Measurements from ENCODE around the gene IGSF9B.

DNA sequence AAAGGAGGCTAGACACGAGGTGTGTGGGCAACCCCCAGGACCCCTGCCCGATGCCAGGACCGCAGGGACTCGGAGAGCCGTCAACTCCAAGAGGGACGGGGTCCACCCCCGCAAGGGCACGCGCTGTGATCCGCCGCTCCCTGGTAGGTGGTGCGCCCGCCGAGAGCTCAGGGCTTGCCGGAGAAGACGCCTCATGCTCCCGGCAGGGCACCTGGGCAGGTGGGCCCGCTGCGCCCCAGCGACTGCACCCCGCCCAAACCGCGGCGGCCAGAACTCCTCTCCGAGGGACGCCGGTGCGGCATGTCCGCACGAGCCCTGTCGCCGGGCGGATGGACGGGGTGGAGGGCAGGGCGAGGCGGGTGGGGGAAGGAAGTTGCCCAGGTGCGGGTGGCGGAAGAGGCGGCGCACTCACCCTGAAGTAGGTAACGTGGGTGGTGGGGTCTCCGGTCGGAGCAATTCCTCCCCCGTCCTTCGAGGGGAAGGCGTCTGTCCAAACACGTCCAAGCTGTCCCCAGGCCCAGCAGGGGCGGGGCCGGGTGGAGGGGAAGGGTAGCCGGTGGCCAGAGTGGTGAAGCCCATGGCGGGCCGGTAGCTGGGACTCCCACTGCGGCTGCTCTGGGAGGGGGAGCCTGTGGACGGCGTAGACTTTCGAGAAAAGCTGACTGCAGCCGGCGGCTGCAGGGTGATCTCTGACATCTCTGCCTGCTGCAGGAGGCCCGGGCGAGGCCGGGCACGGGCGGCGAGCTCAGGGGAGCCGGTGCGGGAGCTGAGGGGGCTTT, 37.2 kb downstream of the IGSF9B start:
- TF ChIP-seq, protein P1, sequence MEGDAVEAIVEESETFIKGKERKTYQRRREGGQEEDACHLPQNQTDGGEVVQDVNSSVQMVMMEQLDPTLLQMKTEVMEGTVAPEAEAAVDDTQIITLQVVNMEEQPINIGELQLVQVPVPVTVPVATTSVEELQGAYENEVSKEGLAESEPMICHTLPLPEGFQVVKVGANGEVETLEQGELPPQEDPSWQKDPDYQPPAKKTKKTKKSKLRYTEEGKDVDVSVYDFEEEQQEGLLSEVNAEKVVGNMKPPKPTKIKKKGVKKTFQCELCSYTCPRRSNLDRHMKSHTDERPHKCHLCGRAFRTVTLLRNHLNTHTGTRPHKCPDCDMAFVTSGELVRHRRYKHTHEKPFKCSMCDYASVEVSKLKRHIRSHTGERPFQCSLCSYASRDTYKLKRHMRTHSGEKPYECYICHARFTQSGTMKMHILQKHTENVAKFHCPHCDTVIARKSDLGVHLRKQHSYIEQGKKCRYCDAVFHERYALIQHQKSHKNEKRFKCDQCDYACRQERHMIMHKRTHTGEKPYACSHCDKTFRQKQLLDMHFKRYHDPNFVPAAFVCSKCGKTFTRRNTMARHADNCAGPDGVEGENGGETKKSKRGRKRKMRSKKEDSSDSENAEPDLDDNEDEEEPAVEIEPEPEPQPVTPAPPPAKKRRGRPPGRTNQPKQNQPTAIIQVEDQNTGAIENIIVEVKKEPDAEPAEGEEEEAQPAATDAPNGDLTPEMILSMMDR (conservative IDR thresholded peaks at IDR 0.05; ENCODE audit: low read depth, low read length): no peak
- TF ChIP-seq EZH2 (IDR thresholded peaks at IDR 0.05; ENCODE audit: borderline replicate concordance, low read depth, low read length, poor library complexity, severe bottlenecking): no peak
